ENCODE results near the gene ADAM23.

Gene ADAM23

GRCh38 chr2:206494061-206494460, 50.7 kb downstream of the ADAM23 start:
- no CpG with 5 or more reads among the region's 1 CpG for WGBS (ENCODE audit: insufficient coverage, insufficient read length)
- no peaks in the 10 kb centered on the region for H3K27me3 ChIP-seq (ENCODE audit: control insufficient read depth, insufficient read depth, low read length)
- H3K36me3 ChIP-seq (ENCODE audit: control insufficient read depth, insufficient read depth, low read length) = no peaks in the 10 kb centered on the region
- no peaks in the 10 kb centered on the region for H3K4me1 ChIP-seq (ENCODE audit: control insufficient read depth, insufficient read depth, low read length)
- DNase-seq (ENCODE audit: low read depth, low spot score) = no peak
- H3K4me3 ChIP-seq (ENCODE audit: low read length) = no peak overlapping the region
- H3K27ac ChIP-seq (ENCODE audit: low read length) = no peak overlapping the region
- H3K9me3 ChIP-seq (ENCODE audit: control insufficient read depth, insufficient read depth, low read length) = no peaks in the 10 kb centered on the region

DNA sequence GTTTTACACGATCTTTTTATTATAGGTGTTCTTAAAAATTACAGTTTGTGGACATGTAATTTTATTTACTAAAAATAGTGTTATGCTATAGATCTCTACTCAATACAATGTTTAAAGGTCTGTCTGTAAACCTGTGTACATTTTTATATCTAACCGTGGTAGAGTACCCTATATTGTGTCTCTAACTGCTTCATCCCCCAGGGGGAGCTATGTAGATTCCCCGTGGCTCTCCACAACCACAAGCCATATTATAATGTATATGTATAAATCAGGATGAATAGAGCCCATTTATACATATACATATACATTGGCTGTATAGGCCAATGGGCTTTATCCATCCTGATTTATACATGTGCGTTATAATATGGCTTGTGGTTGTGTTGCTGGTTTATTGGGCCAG, 59.4 kb downstream of the ADAM23 start:
- no CpG with 5 or more reads among the region's 4 CpGs for WGBS (ENCODE audit: insufficient coverage, insufficient read length)
- DNase-seq (ENCODE audit: low read depth, low spot score) = no peak
- H3K36me3 ChIP-seq (ENCODE audit: control insufficient read depth, insufficient read depth, low read length) = no peaks in the 10 kb centered on the region
- no peaks in the 10 kb centered on the region for H3K9me3 ChIP-seq (ENCODE audit: control insufficient read depth, insufficient read depth, low read length)
- H3K4me3 ChIP-seq (ENCODE audit: low read length) = no peak overlapping the region
- H3K27ac ChIP-seq (ENCODE audit: low read length) = no peak overlapping the region
- no peaks in the 10 kb centered on the region for H3K27me3 ChIP-seq (ENCODE audit: control insufficient read depth, insufficient read depth, low read length)
- no peaks in the 10 kb centered on the region for H3K4me1 ChIP-seq (ENCODE audit: control insufficient read depth, insufficient read depth, low read length)

GRCh38 chr2:206511283-206511682, 68.0 kb downstream of the ADAM23 start:
- H3K4me1 ChIP-seq (ENCODE audit: control insufficient read depth, insufficient read depth, low read length) = no peaks in the 10 kb centered on the region
- H3K27me3 ChIP-seq (ENCODE audit: control insufficient read depth, insufficient read depth, low read length) = no peaks in the 10 kb centered on the region
- no peak overlapping the region for H3K27ac ChIP-seq (ENCODE audit: low read length)
- no peaks in the 10 kb centered on the region for H3K36me3 ChIP-seq (ENCODE audit: control insufficient read depth, insufficient read depth, low read length)
- no CpG with 5 or more reads among the region's 2 CpGs for WGBS (ENCODE audit: insufficient coverage, insufficient read length)
- H3K9me3 ChIP-seq (ENCODE audit: control insufficient read depth, insufficient read depth, low read length) = no peaks in the 10 kb centered on the region
- DNase-seq (ENCODE audit: low read depth, low spot score) = no peak
- no peak overlapping the region for H3K4me3 ChIP-seq (ENCODE audit: low read length)

DNA sequence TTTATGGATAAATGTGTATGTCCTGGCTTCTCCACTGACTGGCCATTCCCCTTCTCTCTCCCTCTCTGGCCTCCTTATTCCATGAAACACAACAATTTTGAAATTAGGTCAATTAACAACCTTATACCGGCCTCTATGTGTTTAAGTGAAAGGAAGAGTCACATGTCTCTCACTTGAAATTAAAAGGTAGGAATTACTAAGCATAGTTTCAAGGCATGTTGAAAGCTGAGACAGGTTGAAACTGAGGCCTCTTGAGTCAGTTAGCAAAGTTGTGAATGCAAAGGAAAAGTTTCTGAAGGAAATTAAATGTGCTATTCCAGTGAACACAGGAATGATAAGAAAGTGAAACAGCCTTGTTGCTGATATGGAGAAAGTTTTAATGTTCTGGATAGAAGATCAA, 69.7 kb downstream of the ADAM23 start:
- no peak for DNase-seq (ENCODE audit: low read depth, low spot score)
- Histone ChIP-seq H3K27ac (ENCODE audit: low read length) (no peak overlapping the region), H3K36me3 (ENCODE audit: control insufficient read depth, insufficient read depth, low read length) (no peaks in the 10 kb centered on the region), H3K9me3 (ENCODE audit: control insufficient read depth, insufficient read depth, low read length) (no peaks in the 10 kb centered on the region), H3K4me1 (ENCODE audit: control insufficient read depth, insufficient read depth, low read length) (no peaks in the 10 kb centered on the region), H3K27me3 (ENCODE audit: control insufficient read depth, insufficient read depth, low read length) (no peaks in the 10 kb centered on the region), H3K4me3 (ENCODE audit: low read length) (no peak overlapping the region)
- WGBS (ENCODE audit: insufficient coverage, insufficient read length) = no CpG with 5 or more reads among the region's 1 CpG

DNA sequence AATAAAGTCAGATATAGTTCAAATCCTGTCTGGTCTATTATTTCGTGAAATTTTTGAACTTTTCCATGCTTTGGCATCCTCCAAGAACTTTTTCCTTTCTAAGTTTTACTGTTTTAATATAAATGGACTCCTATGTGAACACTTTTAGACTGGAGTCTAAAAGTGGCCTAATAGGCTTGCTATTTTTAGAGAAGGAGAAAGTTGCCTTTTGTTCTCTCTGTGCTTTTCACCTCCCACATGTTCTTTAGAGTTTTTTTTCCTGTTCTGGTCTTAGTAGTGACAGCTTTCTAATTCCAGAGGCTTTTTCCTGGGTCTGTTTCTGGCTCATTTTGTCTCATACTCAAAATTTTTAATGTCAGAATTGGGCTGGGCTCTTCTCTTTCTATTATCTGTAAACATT, 72.2 kb downstream of the ADAM23 start:
- Histone ChIP-seq H3K4me3 (ENCODE audit: low read length) (no peak overlapping the region), H3K27ac (ENCODE audit: low read length) (no peak overlapping the region), H3K27me3 (ENCODE audit: control insufficient read depth, insufficient read depth, low read length) (no peaks in the 10 kb centered on the region), H3K36me3 (ENCODE audit: control insufficient read depth, insufficient read depth, low read length) (no peaks in the 10 kb centered on the region), H3K9me3 (ENCODE audit: control insufficient read depth, insufficient read depth, low read length) (no peaks in the 10 kb centered on the region), H3K4me1 (ENCODE audit: control insufficient read depth, insufficient read depth, low read length) (no peaks in the 10 kb centered on the region)
- no CpG with 5 or more reads among the region's 1 CpG for WGBS (ENCODE audit: insufficient coverage, insufficient read length)
- no peak for DNase-seq (ENCODE audit: low read depth, low spot score)

DNA sequence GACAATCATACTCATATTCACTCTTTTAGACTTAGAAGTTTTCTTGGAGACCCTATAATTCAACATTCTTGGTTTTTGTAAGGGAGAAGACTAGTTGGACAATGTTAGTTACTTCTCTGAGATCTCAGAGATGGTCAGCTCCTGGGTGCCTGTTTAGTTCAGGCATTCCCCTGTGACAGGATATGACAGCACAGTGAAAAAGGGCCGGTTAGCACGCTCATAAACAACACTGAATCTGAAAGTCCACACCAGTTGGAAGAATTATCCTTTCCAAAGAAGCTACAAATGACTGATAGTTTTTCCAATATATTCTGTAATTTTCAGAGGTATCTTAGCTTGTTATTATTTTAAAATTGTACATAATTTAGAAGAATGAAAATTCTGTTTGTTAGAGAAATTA, 75.7 kb downstream of the ADAM23 start:
- Histone ChIP-seq H3K4me1 (ENCODE audit: control insufficient read depth, insufficient read depth, low read length) (no peaks in the 10 kb centered on the region), H3K36me3 (ENCODE audit: control insufficient read depth, insufficient read depth, low read length) (no peaks in the 10 kb centered on the region), H3K4me3 (ENCODE audit: low read length) (no peak overlapping the region), H3K27me3 (ENCODE audit: control insufficient read depth, insufficient read depth, low read length) (no peaks in the 10 kb centered on the region), H3K27ac (ENCODE audit: low read length) (no peak overlapping the region), H3K9me3 (ENCODE audit: control insufficient read depth, insufficient read depth, low read length) (no peaks in the 10 kb centered on the region)
- no CpG with 5 or more reads among the region's 2 CpGs for WGBS (ENCODE audit: insufficient coverage, insufficient read length)
- no peak for DNase-seq (ENCODE audit: low read depth, low spot score)

GRCh38 chr2:206520450-206520849, 77.1 kb downstream of the ADAM23 start:
- Histone ChIP-seq H3K4me3 (ENCODE audit: low read length) (no peak overlapping the region), H3K27me3 (ENCODE audit: control insufficient read depth, insufficient read depth, low read length) (no peaks in the 10 kb centered on the region), H3K9me3 (ENCODE audit: control insufficient read depth, insufficient read depth, low read length) (no peaks in the 10 kb centered on the region), H3K36me3 (ENCODE audit: control insufficient read depth, insufficient read depth, low read length) (no peaks in the 10 kb centered on the region), H3K4me1 (ENCODE audit: control insufficient read depth, insufficient read depth, low read length) (no peaks in the 10 kb centered on the region), H3K27ac (ENCODE audit: low read length) (no peak overlapping the region)
- no peak for DNase-seq (ENCODE audit: low read depth, low spot score)
- 100% methylated on average over 2 of the region's 3 CpGs for WGBS (ENCODE audit: insufficient coverage, insufficient read length)

- H3K36me3 ChIP-seq (ENCODE audit: control insufficient read depth, insufficient read depth, low read length) = no peaks in the 10 kb centered on the region
- DNase-seq (ENCODE audit: low read depth, low spot score) = no peak
- H3K4me3 ChIP-seq (ENCODE audit: low read length) = no peak overlapping the region
- no peak overlapping the region for H3K27ac ChIP-seq (ENCODE audit: low read length)
- H3K9me3 ChIP-seq (ENCODE audit: control insufficient read depth, insufficient read depth, low read length) = no peaks in the 10 kb centered on the region
- no peaks in the 10 kb centered on the region for H3K27me3 ChIP-seq (ENCODE audit: control insufficient read depth, insufficient read depth, low read length)
- WGBS (ENCODE audit: insufficient coverage, insufficient read length) = no CpG with 5 or more reads among the region's 3 CpGs
- H3K4me1 ChIP-seq (ENCODE audit: control insufficient read depth, insufficient read depth, low read length) = no peaks in the 10 kb centered on the region
Observed at GRCh38 chr2:206521115-206521514, 77.8 kb downstream of the ADAM23 start.

DNA sequence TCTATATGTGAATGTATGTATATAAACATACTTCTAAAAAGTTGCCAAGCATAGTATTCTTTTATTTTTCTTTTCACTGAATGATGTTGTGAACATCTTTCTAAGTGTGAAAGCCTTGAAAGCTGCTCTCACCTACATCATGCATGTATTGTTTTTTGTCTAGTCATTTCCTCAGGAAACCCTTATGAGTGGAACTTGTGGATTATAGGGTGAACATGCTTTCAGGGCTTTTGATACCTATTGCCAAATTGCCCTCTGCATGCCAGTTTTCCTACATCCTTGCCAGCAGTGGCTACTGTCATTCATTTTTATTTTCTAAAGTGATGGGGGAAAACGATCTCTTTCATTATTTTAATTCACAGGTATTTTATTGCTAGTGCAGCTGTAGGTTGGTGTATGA, 78.3 kb downstream of the ADAM23 start:
- H3K4me3 ChIP-seq (ENCODE audit: low read length) = no peak overlapping the region
- no peak overlapping the region for H3K27ac ChIP-seq (ENCODE audit: low read length)
- no CpG with 5 or more reads among the region's 1 CpG for WGBS (ENCODE audit: insufficient coverage, insufficient read length)
- H3K4me1 ChIP-seq (ENCODE audit: control insufficient read depth, insufficient read depth, low read length) = no peaks in the 10 kb centered on the region
- H3K27me3 ChIP-seq (ENCODE audit: control insufficient read depth, insufficient read depth, low read length) = no peaks in the 10 kb centered on the region
- no peak for DNase-seq (ENCODE audit: low read depth, low spot score)
- no peaks in the 10 kb centered on the region for H3K36me3 ChIP-seq (ENCODE audit: control insufficient read depth, insufficient read depth, low read length)
- no peaks in the 10 kb centered on the region for H3K9me3 ChIP-seq (ENCODE audit: control insufficient read depth, insufficient read depth, low read length)

DNA sequence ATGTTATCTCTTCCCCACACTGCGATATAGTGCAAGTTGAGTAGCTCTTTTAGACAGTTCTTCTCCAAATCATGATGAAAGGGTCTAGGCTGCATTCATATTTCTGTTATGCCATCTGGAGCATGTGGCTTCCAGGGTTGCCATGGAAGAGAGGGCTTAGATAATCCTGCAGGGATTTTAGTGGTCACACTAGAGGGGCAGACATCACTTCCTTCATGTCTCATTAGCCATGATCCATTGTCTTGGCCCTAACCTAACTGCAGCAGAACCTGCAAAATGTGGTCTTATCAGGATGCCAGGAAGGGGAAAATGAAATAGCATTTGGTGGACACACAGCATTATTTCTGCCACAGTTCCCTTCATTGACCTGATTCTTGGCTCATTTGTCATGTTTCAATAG, 83.1 kb downstream of the ADAM23 start:
- Histone ChIP-seq H3K9me3 (ENCODE audit: control insufficient read depth, insufficient read depth, low read length) (no peaks in the 10 kb centered on the region), H3K27ac (ENCODE audit: low read length) (no peak overlapping the region), H3K27me3 (ENCODE audit: control insufficient read depth, insufficient read depth, low read length) (no peaks in the 10 kb centered on the region), H3K4me3 (ENCODE audit: low read length) (no peak overlapping the region), H3K36me3 (ENCODE audit: control insufficient read depth, insufficient read depth, low read length) (no peaks in the 10 kb centered on the region), H3K4me1 (ENCODE audit: control insufficient read depth, insufficient read depth, low read length) (no peaks in the 10 kb centered on the region)
- no peak for DNase-seq (ENCODE audit: low read depth, low spot score)
- no CpG with 5 or more reads among the region's 1 CpG for WGBS (ENCODE audit: insufficient coverage, insufficient read length)

GRCh38 chr2:206527153-206527552, 83.8 kb downstream of the ADAM23 start:
- no CpG with 5 or more reads among the region's 2 CpGs for WGBS (ENCODE audit: insufficient coverage, insufficient read length)
- H3K36me3 ChIP-seq (ENCODE audit: control insufficient read depth, insufficient read depth, low read length) = no peaks in the 10 kb centered on the region
- H3K27me3 ChIP-seq (ENCODE audit: control insufficient read depth, insufficient read depth, low read length) = no peaks in the 10 kb centered on the region
- H3K4me3 ChIP-seq (ENCODE audit: low read length) = no peak overlapping the region
- no peak for DNase-seq (ENCODE audit: low read depth, low spot score)
- no peaks in the 10 kb centered on the region for H3K4me1 ChIP-seq (ENCODE audit: control insufficient read depth, insufficient read depth, low read length)
- no peaks in the 10 kb centered on the region for H3K9me3 ChIP-seq (ENCODE audit: control insufficient read depth, insufficient read depth, low read length)
- no peak overlapping the region for H3K27ac ChIP-seq (ENCODE audit: low read length)

Measured in iPS DF 6.9 (cell line).